Measurements from ENCODE around the gene HSPB1.

GRCh38 chr7:76300166-76300731 lies 2.2 kb upstream of the HSPB1 start:
- TF ChIP-seq, protein P1, sequence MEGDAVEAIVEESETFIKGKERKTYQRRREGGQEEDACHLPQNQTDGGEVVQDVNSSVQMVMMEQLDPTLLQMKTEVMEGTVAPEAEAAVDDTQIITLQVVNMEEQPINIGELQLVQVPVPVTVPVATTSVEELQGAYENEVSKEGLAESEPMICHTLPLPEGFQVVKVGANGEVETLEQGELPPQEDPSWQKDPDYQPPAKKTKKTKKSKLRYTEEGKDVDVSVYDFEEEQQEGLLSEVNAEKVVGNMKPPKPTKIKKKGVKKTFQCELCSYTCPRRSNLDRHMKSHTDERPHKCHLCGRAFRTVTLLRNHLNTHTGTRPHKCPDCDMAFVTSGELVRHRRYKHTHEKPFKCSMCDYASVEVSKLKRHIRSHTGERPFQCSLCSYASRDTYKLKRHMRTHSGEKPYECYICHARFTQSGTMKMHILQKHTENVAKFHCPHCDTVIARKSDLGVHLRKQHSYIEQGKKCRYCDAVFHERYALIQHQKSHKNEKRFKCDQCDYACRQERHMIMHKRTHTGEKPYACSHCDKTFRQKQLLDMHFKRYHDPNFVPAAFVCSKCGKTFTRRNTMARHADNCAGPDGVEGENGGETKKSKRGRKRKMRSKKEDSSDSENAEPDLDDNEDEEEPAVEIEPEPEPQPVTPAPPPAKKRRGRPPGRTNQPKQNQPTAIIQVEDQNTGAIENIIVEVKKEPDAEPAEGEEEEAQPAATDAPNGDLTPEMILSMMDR (IDR thresholded peaks at IDR 0.05) = no peak
- no peak for TF ChIP-seq POLR2A (IDR thresholded peaks at IDR 0.05)
